ENCODE results near the gene RAVER1.
"Not testable (repeated sequence)": the region's sequence is repeated elsewhere in the genome, so short reads cannot be mapped to it uniquely, and the experiment has no call there.

The RAVER1 gene

GRCh38 chr19:10284960-10285278 is 48.4 kb downstream of the RAVER1 start:
- no peak for TF ChIP-seq ZNF274 (IDR thresholded peaks at IDR 0.05; ENCODE audit: low read depth, low read length)
- no peak overlapping the region for H3K4me3 ChIP-seq (ENCODE audit: low read length)

DNA sequence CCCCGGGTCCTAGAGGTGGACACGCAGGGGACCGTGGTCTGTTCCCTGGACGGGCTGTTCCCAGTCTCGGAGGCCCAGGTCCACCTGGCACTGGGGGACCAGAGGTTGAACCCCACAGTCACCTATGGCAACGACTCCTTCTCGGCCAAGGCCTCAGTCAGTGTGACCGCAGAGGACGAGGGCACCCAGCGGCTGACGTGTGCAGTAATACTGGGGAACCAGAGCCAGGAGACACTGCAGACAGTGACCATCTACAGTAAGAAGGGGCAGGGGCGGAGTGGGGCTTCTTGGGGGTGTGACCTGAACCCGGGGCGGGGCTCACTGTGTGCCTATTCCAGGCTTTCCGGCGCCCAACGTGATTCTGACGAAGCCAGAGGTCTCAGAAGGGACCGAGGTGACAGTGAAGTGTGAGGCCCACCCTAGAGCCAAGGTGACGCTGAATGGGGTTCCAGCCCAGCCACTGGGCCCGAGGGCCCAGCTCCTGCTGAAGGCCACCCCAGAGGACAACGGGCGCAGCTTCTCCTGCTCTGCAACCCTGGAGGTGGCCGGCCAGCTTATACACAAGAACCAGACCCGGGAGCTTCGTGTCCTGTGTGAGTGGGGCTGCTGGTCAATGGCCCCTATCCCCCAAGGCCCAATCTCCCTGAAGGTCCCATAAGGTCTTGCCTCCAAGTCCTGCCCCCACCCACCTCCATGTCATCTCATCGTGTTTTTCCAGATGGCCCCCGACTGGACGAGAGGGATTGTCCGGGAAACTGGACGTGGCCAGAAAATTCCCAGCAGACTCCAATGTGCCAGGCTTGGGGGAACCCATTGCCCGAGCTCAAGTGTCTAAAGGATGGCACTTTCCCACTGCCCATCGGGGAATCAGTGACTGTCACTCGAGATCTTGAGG is 49.0 kb downstream of the RAVER1 start:
- H3K4me3 ChIP-seq (ENCODE audit: low read length), result no peak overlapping the region
- TF ChIP-seq ZNF274 (IDR thresholded peaks at IDR 0.05; ENCODE audit: low read depth, low read length), result no peak

DNA sequence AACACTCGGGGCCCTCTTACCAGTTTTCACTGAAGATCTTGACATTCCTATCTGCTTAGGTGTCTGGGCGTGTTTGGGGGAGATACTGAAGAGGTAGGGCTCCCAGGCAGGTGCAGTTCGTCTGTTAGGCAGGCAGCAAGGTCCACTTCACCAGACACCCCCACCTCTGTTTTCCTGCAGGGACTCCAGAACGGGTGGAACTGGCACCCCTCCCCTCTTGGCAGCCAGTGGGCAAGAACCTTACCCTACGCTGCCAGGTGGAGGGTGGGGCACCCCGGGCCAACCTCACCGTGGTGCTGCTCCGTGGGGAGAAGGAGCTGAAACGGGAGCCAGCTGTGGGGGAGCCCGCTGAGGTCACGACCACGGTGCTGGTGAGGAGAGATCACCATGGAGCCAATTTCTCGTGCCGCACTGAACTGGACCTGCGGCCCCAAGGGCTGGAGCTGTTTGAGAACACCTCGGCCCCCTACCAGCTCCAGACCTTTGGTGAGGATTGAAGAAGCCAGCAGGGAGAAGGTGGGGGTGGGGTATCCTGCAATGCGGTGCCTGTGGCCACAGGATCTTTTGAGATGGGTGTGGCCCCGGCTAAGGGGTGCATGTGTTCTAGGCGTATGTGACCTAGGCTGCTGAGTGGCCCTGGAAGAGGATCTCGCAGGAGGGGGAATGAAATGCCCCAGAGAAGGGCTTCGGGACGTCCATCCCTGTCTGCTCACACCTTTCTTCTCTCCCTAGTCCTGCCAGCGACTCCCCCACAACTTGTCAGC is 49.8 kb downstream of the RAVER1 start:
- H3K4me3 ChIP-seq (ENCODE audit: low read length), result no peak overlapping the region
- TF ChIP-seq ZNF274 (IDR thresholded peaks at IDR 0.05; ENCODE audit: low read depth, low read length), result no peak

- not testable (repeated sequence) for H3K4me3 ChIP-seq (ENCODE audit: low read length)
These were observed 51.3 kb downstream of the RAVER1 start for GRCh38 chr19:10282043-10282442.

DNA sequence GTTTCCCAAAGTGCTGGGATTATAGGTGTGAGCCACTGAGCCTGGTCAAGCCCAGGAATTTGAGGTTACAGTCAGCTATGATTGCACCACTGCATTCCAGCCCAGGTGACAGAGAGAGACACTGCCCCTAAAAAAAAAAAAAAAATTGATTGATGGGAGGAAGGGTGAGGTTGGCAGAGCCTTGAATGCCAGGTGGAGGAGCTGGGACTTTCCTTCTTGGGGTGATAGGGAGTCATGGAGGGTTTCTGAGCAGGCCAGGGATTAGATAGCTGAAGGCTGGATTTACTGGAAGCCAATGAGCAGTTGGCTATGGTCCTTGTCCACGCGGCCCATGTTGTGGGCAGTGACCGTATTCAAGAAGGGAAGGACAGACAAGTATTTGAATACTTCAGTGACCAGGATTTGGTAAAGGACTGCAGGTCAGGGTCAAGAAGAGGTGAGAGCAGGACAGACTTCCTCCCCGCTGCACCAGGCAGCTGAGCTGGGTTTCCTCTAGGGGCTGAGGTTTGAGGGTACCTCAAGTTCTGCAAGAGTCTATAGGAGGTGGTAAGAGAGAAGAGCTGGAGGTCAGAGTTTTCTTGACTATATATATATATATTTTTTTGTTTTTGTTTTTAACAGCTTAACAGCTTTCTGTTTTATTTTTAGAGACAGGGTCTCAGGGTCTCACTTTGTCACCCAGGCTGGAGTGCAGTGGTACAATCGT is 53.4 kb downstream of the RAVER1 start:
- no peak overlapping the region for H3K4me3 ChIP-seq (ENCODE audit: low read length)
- TF ChIP-seq ZNF274 (IDR thresholded peaks at IDR 0.05; ENCODE audit: low read depth, low read length), result no peak

- TF ChIP-seq ZNF274 (IDR thresholded peaks at IDR 0.05; ENCODE audit: low read depth, low read length), result no peak
- H3K4me3 ChIP-seq (ENCODE audit: low read length), result no peak overlapping the region
These were observed 54.4 kb downstream of the RAVER1 start for GRCh38 chr19:10278935-10279334.

GRCh38 chr19:10277795-10278589 is 55.3 kb downstream of the RAVER1 start:
- TF ChIP-seq ZNF274 (IDR thresholded peaks at IDR 0.05; ENCODE audit: low read depth, low read length), result no peak

DNA sequence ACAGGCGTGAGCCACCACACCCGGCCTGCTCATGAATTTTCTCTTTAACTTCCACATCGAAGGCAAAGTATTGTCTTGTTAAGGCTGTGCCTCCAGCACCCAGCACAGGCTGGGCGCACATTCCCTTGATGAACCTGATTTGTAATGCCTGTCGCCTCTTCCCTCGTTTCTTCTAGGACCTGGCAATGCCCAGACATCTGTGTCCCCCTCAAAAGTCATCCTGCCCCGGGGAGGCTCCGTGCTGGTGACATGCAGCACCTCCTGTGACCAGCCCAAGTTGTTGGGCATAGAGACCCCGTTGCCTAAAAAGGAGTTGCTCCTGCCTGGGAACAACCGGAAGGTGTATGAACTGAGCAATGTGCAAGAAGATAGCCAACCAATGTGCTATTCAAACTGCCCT is 58.7 kb downstream of the RAVER1 start:
- TF ChIP-seq ZNF274 (IDR thresholded peaks at IDR 0.05; ENCODE audit: low read depth, low read length), result no peak
- no peak overlapping the region for H3K4me3 ChIP-seq (ENCODE audit: low read length)

More at GRCh38 chr19:10277795-10278589, 55.3 kb downstream of the RAVER1 start:
- H3K4me3 ChIP-seq (ENCODE audit: low read length), result no peak overlapping the region

DNA sequence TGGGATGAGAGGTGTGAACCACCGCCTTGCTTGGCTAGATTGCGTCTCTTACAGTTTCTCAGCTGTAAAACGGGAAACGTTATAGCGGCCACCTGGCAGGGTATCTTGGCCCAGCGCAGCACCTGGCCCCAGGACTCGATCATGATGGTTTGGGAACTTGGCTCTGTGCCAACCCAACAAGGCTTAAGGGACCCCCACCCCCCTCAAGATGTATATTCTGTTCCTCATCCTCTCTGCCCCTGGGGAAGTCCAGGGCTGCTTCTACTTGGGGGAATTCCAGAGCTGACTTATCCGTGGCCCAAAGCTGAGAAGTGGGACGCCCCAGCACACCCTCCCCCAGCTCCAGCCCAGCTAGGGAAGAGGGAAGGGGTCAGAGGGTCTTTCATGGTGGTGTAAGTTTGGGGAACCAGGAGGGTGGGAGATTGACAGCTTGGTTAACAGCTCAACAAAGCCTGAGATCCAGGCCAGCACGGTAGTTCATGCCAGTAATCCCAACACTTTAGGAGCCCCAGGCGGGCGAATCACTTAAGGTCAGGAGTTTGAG is 61.7 kb downstream of the RAVER1 start:
- peak overlapping the region; percentile 69 for H3K4me3 ChIP-seq (ENCODE audit: low read length)
- TF ChIP-seq ZNF274 (IDR thresholded peaks at IDR 0.05; ENCODE audit: low read depth, low read length), result no peak

GRCh38 chr19:10270616-10271394 is 62.5 kb downstream of the RAVER1 start, which contains the start of gene ICAM1:
ICAM1 (plus strand) TSS chr19:10271120; CDS start chr19:10271160, 40 bp downstream.
- H3K4me3 ChIP-seq (ENCODE audit: low read length), result peak within 1 kb of the TSS; percentile 69
- TF ChIP-seq ZNF274 (IDR thresholded peaks at IDR 0.05; ENCODE audit: low read depth, low read length), result no peak

- H3K4me3 ChIP-seq (ENCODE audit: low read length), result peak overlapping the region; percentile 69; the same call in 1 of the 2 replicates
- TF ChIP-seq ZNF274 (IDR thresholded peaks at IDR 0.05; ENCODE audit: low read depth, low read length), result no peak
These were observed 63.1 kb downstream of the RAVER1 start for GRCh38 chr19:10270180-10270615.

- no peak for TF ChIP-seq ZNF274 (IDR thresholded peaks at IDR 0.05; ENCODE audit: low read depth, low read length)
- peak overlapping the region; percentile 69; the same call in 1 of the 2 replicates for H3K4me3 ChIP-seq (ENCODE audit: low read length)
These were observed 63.8 kb downstream of the RAVER1 start for GRCh38 chr19:10269333-10270179.

Measured in GM08714 (cell line).